HUES64 (cell line): ENCODE data around the gene OR8A1.
"Not testable (repeated sequence)": the region's sequence is repeated elsewhere in the genome, so short reads cannot be mapped to it uniquely, and the experiment has no call there.

ENCODE experiments used
- H3K27ac ChIP-seq: 2 replicates; pipeline ENCODE4 v1.7.0; 2013; ENCODE audit warnings: low read depth, low read length, inconsistent platforms
- H3K27me3 ChIP-seq: 2 replicates; pipeline ENCODE4 v1.6.1; 2013; ENCODE audit warnings: mild to moderate bottlenecking, low read length; ENCODE audit not compliant: insufficient read depth
- H3K36me3 ChIP-seq: 2 replicates; pipeline ENCODE4 v1.6.1; 2013; ENCODE audit warnings: mild to moderate bottlenecking, low read length; ENCODE audit not compliant: insufficient read depth
- H3K4me1 ChIP-seq: 2 replicates; pipeline ENCODE4 v1.6.1; 2013; ENCODE audit warnings: mild to moderate bottlenecking, low read length, moderate library complexity; ENCODE audit not compliant: insufficient read depth
- H3K4me3 ChIP-seq: 2 replicates; pipeline ENCODE4 v1.5.1; 2013; ENCODE audit warnings: mild to moderate bottlenecking, low read length, moderate library complexity
- H3K9ac ChIP-seq: 2 replicates; pipeline ENCODE4 v1.6.1; 2013; ENCODE audit warnings: mild to moderate bottlenecking, low read depth, low read length
- H3K9me3 ChIP-seq: 2 replicates; pipeline ENCODE4 v1.6.1; 2013; ENCODE audit warnings: low read depth, low read length; ENCODE audit not compliant: insufficient read depth
- WGBS: fragments of 150-250, 120-280 bp; methylation state at CpG from one replicate; pipeline ENCODE4 v1.1.7; 2013; ENCODE audit warnings: missing lambda C conversion rate; 5-methylcytosine and 5-hydroxymethylcytosine counted together

The OR8A1 gene

DNA sequence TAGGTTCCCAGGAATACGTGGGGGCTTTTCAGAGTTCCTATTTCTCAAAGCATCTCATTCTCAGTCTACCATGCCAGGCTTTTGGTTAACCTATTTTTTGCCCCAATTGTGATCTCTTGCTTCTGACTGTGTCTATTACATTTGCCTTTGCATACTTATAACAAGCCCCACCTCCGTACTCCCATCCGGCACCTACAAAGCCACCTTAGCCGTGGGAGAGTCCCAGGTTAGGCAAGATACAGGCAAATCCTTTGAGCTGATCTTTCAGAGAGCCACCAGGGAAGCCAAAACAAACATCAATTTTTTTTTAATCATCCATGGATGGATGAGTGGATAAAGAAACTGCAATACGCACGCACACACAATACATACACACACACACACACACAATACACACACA, 22.8 kb downstream of the OR8A1 start:
- 94% methylated on average over 4 of the region's 6 CpGs for WGBS
- H3K27me3 ChIP-seq = no peaks in the 10 kb centered on the region

DNA sequence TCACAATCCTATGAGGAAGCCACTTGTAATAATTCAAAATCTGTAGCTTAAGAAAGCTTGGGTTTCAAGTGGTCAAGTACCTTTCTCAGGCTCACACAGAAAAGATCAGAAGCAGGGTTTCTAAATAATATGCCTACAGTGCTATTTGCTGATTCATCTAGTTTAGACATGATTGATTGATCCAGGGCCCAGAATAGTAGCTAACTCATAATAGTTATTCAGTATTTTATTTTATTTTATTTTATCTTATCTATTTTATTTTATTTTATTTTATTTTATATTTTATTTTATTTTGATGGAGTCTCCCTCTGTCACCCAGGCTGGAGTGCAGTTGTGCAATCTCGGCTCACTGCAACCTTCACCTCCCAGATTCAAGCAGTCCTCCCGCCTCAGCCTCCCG, 25.5 kb downstream of the OR8A1 start:
- H3K27me3 ChIP-seq = no peaks in the 10 kb centered on the region
- H3K4me1 ChIP-seq = no peaks in the 10 kb centered on the region
- H3K36me3 ChIP-seq = no peaks in the 10 kb centered on the region
- no peak overlapping the region for H3K4me3 ChIP-seq
- H3K9me3 ChIP-seq = no peaks in the 10 kb centered on the region
- no peak overlapping the region for H3K9ac ChIP-seq
- H3K27ac ChIP-seq = no peak overlapping the region
- WGBS = 91% methylated on average over 3 of the region's 3 CpGs

More for the DNA sequence above, 22.8 kb downstream of the OR8A1 start:
- Histone ChIP-seq H3K9ac (no peak overlapping the region), H3K4me3 (no peak overlapping the region), H3K4me1 (no peaks in the 10 kb centered on the region), H3K9me3 (no peaks in the 10 kb centered on the region), H3K27ac (no peak overlapping the region), H3K36me3 (no peaks in the 10 kb centered on the region)

DNA sequence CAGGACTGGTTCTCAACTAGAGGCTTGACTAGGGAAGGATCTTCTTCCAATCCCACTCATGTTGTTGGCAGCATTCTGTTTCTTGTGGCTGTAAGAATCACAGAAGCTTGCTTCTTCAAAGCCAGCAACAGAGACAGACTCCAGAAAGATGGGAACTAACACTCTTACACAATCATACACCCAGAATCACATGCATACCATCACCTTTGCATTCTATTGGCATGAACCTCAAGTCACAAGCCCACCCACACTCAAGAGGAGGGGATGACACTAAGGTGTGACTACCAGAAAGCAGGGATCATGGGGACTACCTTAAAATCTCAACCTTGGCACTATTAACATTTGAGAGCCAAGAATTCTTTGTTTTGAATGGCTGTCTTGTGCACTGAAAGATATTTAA, 27.8 kb downstream of the OR8A1 start:
- Histone ChIP-seq H3K36me3 (no peaks in the 10 kb centered on the region), H3K9me3 (no peaks in the 10 kb centered on the region), H3K27ac (no peak overlapping the region), H3K4me3 (no peak overlapping the region), H3K27me3 (no peaks in the 10 kb centered on the region), H3K4me1 (peaks cover 10% of the 10 kb centered on the region; the same call in 1 of the 2 replicates), H3K9ac (no peak overlapping the region)

DNA sequence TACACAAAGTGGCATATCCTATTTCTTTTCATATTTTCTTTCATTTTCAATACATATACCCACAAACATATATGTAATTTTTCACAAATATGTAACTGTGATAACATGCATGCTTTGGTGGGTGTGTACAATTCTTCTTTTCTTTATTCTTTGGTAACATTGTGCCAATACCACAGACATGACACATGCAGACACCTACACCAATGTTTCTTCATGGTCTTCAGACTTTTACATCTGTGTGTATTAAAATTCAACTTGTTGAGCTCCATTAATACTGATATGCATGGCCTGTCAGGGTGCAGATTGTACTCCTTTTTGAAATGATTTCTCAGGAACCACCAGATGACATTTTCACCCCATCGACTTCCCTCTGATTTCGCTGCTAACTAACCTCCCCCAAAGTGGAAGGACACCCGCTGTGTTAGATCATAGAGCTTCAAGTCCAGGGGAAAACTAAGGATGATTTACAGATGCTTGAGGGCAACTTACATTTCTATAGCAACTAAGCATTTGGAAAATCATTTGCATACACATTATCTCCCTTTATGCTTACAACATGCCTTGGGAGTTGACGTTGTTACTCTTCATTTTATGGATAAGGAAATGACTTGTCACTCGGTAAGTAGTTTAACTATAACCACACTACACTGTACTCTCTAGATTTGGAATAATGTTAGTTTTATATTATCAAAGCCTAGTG, 31.0 kb downstream of the OR8A1 start:
- 40% methylated on average over 3 of the region's 5 CpGs for WGBS
- no peaks in the 10 kb centered on the region for H3K27me3 ChIP-seq
- H3K36me3 ChIP-seq = no peaks in the 10 kb centered on the region
- H3K4me1 ChIP-seq = peaks cover 10% of the 10 kb centered on the region; the same call in 1 of the 2 replicates
- H3K27ac ChIP-seq = no peak overlapping the region
- no peaks in the 10 kb centered on the region for H3K9me3 ChIP-seq
- H3K9ac ChIP-seq = no peak overlapping the region
- H3K4me3 ChIP-seq = no peak overlapping the region

DNA sequence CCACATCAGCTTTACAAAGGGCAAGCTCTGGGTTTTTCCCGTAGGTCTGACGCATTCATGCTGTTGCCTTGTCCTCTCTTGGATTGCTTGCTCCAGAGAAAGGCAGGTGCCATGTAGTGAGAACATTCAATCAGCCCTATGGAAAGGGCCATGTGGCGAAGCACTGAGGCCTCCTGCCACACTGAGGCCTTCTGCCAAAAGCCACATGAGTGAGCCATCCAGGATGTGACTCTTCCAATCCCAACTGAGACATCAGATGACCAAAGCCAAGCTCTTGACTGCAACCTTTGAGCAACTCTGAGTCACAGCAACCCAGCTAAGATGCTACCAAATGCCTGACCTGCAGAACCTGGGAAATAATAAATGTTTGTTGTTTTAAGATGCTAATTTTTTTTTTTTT, 32.4 kb downstream of the OR8A1 start:
- H3K4me1 ChIP-seq = peaks cover 10% of the 10 kb centered on the region; the same call in 1 of the 2 replicates
- H3K27me3 ChIP-seq = no peaks in the 10 kb centered on the region
- no peak overlapping the region for H3K9ac ChIP-seq
- no peak overlapping the region for H3K27ac ChIP-seq
- H3K4me3 ChIP-seq = no peak overlapping the region
- H3K9me3 ChIP-seq = no peaks in the 10 kb centered on the region
- H3K36me3 ChIP-seq = no peaks in the 10 kb centered on the region
- 87% methylated on average over 3 of the region's 3 CpGs for WGBS

DNA sequence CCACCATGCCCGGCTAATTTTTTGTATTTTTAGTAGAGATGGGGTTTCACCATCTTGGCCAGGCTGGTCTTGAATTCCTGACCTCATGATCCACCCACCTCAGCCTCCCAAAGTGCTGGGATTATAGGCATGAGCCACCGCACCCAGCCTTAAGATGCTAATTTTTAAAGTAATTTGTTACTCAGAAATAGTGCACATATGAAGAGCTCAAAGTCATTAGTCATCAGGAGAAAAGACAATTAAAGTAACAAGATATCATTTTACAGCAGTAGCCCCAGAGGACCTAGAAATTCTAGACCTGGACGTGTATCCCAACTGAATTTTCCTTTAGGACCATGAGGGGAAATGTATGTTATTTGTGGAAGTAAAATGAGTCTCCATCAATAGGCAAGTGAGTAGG, 32.9 kb downstream of the OR8A1 start:
- H3K4me3 ChIP-seq, H3K9me3 ChIP-seq, H3K27me3 ChIP-seq, H3K36me3 ChIP-seq, H3K9ac ChIP-seq, H3K27ac ChIP-seq: not testable (repeated sequence)
- WGBS = 89% methylated on average over 1 of the region's 3 CpGs
- H3K4me1 ChIP-seq = peaks cover 10% of the 10 kb centered on the region; the same call in 1 of the 2 replicates

DNA sequence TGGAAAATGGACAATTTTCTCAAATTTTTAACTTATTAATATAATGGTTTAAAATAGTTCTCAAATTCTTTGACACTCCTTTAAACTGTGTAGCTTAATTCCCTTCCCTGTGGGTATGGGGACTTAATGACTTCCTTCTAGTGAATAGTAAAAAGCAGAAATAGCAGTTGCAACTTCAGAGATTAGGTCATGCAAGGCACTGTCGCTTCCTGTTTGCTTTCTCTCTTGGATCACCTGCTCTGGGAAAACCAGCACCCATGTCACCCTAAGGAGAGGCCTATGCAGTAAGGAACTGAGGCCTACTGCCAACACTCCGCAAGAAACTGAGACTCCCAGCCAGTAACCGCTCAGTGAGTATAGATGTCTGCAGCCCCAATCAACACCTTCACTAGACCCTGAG, 35.9 kb downstream of the OR8A1 start:
- Histone ChIP-seq H3K27ac (no peak overlapping the region), H3K9me3 (no peaks in the 10 kb centered on the region), H3K27me3 (no peaks in the 10 kb centered on the region), H3K36me3 (no peaks in the 10 kb centered on the region), H3K4me3 (no peak overlapping the region), H3K4me1 (peaks cover 8% of the 10 kb centered on the region; the same call in 1 of the 2 replicates), H3K9ac (no peak overlapping the region)
- 98% methylated on average over 3 of the region's 3 CpGs for WGBS

DNA sequence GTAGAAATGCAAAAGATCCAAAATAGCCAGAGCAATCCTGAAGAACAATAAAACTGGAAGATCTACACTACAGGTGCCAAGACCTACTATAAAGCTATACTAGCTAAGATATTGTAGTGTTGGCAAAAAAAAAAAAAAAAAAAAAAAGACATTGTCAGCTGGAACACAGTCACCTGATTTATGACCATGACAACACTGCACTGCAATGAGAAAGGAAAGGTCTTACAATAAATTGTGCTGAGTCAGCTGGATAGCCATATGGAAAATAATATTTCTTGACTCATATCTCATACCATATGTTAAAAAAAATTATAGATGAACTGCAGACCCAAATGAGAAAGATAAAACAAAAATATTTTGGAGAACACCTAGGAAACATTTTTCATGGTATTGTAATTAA, 38.4 kb downstream of the OR8A1 start:
- Histone ChIP-seq H3K27ac (no peak overlapping the region), H3K4me1 (no peaks in the 10 kb centered on the region), H3K9me3 (no peaks in the 10 kb centered on the region), H3K36me3 (no peaks in the 10 kb centered on the region), H3K4me3 (no peak overlapping the region), H3K27me3 (no peaks in the 10 kb centered on the region), H3K9ac (no peak overlapping the region)

DNA sequence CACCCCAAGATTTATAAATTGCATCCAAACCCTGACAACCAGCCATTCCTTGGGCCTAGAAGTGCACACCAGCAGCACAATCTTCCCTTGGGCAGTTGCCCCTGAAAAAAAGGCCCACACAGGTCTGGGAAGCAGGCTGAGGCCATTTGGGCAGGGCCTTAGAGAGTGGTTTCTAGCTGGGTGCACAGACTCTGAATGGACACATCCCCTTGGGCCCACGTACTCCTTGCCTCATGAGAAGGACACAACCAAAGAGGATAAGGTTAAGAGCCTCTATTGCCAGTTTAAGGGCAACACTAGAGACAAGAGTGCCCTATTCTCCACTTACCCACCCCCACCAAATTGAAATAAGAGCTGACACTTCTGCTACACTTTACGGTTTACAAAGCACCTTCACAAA, 40.5 kb downstream of the OR8A1 start:
- 95% methylated on average over 2 of the region's 2 CpGs for WGBS
- H3K27me3 ChIP-seq = no peaks in the 10 kb centered on the region
- H3K9ac ChIP-seq = no peak overlapping the region
- no peak overlapping the region for H3K4me3 ChIP-seq
- H3K4me1 ChIP-seq = no peaks in the 10 kb centered on the region
- no peaks in the 10 kb centered on the region for H3K36me3 ChIP-seq
- no peaks in the 10 kb centered on the region for H3K9me3 ChIP-seq
- H3K27ac ChIP-seq = no peak overlapping the region

DNA sequence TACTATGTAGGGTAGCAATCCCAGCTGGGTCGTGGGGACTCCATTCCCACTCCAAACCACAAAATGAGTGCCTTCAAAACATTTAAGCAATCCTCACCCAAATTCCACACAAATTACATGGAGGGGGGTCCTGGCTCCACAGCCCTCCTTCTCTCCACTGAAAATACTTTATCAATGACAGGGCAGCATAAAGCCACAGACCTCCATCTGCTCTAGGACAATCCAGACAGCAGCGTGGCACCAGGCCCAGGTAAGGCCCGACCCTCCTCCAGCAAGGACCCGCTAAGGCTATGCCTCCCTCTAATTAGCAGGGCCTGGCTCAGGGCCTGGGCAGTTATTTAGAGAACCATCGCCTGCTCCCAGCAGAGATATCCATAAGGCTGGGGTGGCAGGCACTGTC, 41.3 kb downstream of the OR8A1 start, which contains the start of gene PANX3:
TSS of gene PANX3 (plus strand) at position 365 of the 400 bp plus-strand sequence. CDS start 129 bp downstream, outside the sequence.
- 93% methylated on average over 5 of the region's 5 CpGs for WGBS
- Histone ChIP-seq H3K9ac (no peak within 1 kb of the TSS), H3K9me3 (no peaks in the 10 kb centered on the region), H3K36me3 (no peaks in the 10 kb centered on the region), H3K4me3 (no peak within 1 kb of the TSS), H3K4me1 (no peaks in the 10 kb centered on the region), H3K27ac (no peak within 1 kb of the TSS), H3K27me3 (no peaks in the 10 kb centered on the region)

DNA sequence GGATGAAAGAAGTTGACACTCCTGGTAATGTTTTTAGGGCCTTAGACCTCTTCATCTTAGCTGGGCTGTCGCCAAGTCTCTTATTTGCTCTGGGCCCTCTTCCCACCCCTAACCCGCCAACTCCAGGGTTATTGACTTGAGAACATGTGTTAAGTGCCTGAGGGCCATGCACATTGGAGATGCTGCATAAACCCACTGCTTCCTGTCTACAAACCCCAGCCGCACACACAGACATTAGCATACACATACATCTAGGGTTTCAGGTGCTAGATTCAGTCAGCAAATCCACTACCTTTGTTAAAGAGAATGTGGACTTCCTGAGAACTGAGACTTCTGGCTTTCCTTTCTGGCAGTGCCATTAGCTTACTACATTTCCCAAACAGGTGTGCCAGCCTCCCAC, 42.2 kb downstream of the OR8A1 start:
- 93% methylated on average over 3 of the region's 3 CpGs for WGBS
- no peak overlapping the region for H3K9ac ChIP-seq

More for the DNA sequence above, 42.2 kb downstream of the OR8A1 start:
- Histone ChIP-seq H3K4me3 (no peak overlapping the region), H3K4me1 (no peaks in the 10 kb centered on the region), H3K36me3 (no peaks in the 10 kb centered on the region), H3K27me3 (no peaks in the 10 kb centered on the region), H3K27ac (no peak overlapping the region), H3K9me3 (no peaks in the 10 kb centered on the region)
